HG02571 (cell line): Measurements from ENCODE around the gene RMRP.
"Not testable (repeated sequence)": the region's sequence is repeated elsewhere in the genome, so short reads cannot be mapped to it uniquely, and the experiment has no call there.

Experiments used
- ATAC-seq: cut with Tn5 transposase; IDR thresholded peaks from one replicate; pipeline ENCODE4 v1.9.1; 2021; ENCODE audit warnings: mild to moderate bottlenecking, moderate library complexity; ENCODE audit not compliant: unreplicated experiment

Gene RMRP

DNA sequence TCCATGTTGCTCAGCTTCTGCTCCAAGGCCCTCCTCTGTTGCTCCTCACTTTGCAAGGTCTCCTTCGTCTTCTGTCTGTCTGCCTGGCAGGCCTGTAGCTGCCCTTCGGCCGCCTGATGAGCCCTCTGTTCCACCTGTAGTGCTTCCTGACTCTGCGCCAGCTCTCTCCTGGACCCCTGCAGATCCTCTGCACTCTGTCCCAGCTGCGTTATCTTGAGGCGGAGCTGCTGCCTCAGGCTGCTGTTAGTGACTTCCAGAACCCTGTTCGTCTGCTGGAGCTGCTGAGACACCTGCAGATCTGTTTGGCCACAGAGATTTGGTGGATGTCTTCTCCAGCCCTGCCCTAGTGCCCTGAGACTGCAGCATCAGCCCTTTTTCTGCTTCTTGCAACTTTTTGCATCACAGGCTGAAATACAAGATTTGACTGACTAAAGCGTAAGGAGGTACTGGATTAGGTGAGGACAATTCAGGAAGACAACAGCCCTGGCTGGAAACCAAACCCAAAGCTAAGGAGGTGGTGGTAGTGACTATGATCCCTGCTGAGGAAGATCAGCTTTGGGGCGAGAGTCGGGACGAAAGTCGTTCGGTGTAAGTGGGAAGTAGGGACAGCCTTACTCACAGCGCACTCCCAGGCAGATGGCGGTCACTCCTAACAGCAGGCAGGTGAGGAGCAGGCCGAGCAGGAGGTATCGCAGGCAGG is 41.7 kb downstream of the RMRP start:
- ATAC-seq: no peak

DNA sequence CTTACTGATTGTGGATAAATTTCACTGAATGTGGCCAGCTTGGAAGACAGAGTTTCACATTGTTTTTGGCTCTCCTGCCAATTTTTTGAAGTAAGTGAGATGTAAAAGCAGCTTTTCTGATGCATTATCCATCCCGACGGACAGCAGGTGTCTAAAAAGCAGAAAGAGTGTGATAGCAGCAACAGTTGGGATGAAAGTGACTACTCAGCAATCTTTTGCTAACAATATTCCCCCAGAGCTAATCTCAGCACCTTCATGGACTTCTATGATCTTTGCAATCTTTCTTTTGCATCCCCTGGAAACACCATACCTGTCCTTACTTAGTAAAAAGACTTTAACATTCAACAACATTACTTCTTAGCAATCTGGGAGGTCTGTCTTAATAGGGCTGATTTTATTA is 45.0 kb downstream of the RMRP start:
- no peak for ATAC-seq

DNA sequence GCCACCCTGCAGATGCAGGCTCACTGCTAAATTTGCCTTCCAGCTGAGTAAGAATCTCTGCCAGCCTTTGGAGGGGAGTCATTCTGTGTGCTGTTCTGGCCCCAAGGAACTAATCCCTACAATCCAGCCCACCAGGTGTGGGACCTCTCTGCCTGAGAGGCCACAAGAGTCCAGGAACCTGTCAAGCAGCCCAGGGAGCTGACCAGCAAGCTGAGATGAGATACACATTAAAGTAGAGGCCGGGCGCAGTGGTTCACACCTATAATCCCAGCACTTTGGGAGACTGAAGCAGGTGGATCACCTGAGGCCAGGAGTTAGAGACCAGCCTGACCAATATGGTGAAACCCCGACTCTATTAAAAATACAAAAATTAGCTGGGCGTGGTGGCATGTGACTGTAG is 45.8 kb downstream of the RMRP start:
- ATAC-seq: not testable (repeated sequence)

- ATAC-seq: no peak
Measured at GRCh38 chr9:35611230-35611797, 46.5 kb downstream of the RMRP start.

- no peak for ATAC-seq
Measured at GRCh38 chr9:35609820-35610163, 48.0 kb downstream of the RMRP start.

DNA sequence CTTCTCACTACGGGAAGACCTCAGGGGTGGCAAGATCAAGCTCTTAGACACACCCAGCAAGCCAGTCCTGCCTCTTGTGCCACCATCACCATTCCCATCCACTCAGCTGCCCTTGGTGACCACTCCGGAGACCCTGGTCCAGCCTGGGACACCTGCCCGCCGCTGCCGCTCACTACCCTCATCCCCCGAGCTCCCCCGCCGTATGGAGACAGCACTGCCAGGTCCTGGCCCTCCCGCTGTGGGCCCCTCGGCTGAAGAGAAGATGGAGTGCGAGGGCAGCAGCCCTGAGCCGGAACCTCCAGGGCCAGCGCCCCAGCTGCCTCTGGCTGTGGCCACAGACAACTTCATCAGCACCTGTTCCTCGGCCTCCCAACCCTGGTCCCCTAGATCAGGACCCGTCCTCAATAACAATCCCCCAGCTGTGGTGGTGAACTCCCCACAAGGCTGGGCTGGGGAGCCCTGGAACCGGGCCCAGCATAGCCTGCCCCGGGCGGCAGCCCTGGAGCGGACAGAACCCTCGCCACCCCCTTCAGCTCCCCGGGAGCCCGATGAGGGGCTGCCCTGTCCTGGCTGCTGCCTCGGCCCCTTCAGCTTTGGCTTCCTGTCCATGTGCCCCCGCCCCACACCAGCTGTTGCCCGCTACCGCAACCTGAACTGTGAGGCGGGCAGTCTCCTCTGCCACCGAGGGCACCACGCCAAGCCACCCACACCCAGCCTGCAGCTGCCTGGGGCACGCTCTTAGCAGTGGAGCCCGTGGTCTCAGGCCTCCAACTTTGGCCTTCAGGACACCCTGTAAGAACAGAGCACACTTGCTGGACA is 48.6 kb downstream of the RMRP start:
- no peak for ATAC-seq

- ATAC-seq: no peak
Measured at GRCh38 chr9:35608221-35608620, 49.6 kb downstream of the RMRP start.
